ENCODE data around the gene DNAAF9. TPM values are rescaled to one million over a fixed set of nuclear protein-coding genes. Genes with fewer than 3 reads are reported as not detected.
A peak's percentile ranks its signal among the peaks of the same experiment; 100 is the strongest.

Gene DNAAF9
- 1 to 10 TPM; 2.4 to 3.9 TPM for total RNA-seq

DNA sequence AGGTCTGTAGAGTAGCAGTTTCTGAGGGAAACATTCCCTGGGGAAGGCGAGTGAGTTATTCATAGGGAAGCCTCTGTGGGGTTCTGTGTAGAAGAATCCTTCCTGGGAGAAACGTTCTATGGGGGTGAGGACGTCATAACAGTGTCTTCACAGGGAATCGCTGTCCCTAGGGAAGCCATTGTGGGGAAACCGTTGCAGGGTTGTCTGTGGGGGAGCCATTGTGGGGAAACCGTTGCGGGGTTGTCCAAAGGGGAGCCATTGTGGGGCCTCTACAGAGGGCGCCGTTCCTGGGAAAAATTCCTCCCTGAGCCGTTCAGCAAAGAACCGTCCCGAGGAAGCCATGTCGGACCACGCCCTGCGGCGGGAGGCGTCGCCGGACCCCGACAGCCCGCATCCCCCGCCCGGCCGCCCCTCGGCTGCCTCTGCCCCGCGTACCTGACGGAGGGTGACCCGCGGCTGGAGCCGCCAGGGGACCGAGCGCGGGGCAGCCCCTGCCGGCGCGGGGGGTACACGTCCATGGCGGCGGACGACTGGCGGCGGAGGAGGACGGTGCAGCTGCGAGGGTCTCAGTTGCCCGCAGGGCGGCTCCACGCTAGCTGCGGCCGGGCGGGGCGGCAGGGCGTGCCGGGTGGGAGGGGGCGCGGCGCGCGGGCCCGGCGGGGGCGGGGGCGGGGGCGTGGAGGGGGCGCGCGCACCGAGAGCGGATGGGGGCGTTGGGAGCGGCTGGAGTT, at the start of gene DNAAF9:
Gene DNAAF9, minus strand, starts transcription at position 630 of the 731 bp plus-strand sequence. Its CDS starts 112 bp downstream, at position 518.
- peak within 1 kb of the TSS; percentile 86 to 93 for H3K27ac Mint-ChIP-seq

GRCh38 chr20:3456648-3457047, 49.2 kb upstream of the DNAAF9 start:
- H3K4me1 Mint-ChIP-seq (ENCODE audit: low read depth in 2 of 2): no peaks in the 10 kb centered on the region
- no peak for DNase-seq (ENCODE audit: low spot score)
- no peak for ATAC-seq
- no peak overlapping the region for H3K27ac Mint-ChIP-seq
- no peaks in the 10 kb centered on the region for H3K9me3 Mint-ChIP-seq
- peaks cover 14 to 24% of the 10 kb centered on the region in 2 donors for H3K27me3 Mint-ChIP-seq
- H3K4me3 Mint-ChIP-seq: no peak overlapping the region
- H3K36me3 Mint-ChIP-seq: no peaks in the 10 kb centered on the region

More for the DNA sequence above, at the start of gene DNAAF9:
- DNase-seq (ENCODE audit: low spot score) (peak; percentile 62), ATAC-seq (peak; percentile 70 to 80)
- Mint-ChIP-seq H3K9me3 (no peaks in the 10 kb centered on the region), H3K4me1 (ENCODE audit: low read depth in 2 of 2) (peaks cover 21 to 41% of the 10 kb centered on the region in 2 donors), H3K27me3 (peaks cover 0 to 1% of the 10 kb centered on the region in 2 donors), H3K36me3 (no peaks in the 10 kb centered on the region), H3K4me3 (peak within 1 kb of the TSS; percentile 95)

DNA sequence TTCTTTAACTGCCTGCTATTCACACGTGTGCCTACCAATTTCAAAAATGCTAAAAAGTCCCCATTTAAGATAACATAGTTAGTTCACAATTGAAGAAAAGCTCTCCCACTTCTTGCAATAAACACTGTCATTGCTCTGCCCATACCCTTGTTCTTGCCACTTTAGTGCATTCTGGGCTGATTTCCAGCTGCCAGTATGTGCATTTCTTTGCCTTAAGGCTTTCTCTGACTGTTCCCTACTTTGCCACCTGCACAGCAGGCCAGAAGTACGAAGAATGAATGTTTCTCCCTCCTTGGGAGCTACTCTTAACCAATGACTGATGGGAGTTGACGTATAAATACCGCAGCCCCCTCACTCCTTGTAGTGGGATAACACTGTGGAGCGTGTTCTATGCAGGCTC, 47.4 kb upstream of the DNAAF9 start:
- no peak for ATAC-seq
- Mint-ChIP-seq H3K27ac (no peak overlapping the region), H3K36me3 (no peaks in the 10 kb centered on the region)

DNA sequence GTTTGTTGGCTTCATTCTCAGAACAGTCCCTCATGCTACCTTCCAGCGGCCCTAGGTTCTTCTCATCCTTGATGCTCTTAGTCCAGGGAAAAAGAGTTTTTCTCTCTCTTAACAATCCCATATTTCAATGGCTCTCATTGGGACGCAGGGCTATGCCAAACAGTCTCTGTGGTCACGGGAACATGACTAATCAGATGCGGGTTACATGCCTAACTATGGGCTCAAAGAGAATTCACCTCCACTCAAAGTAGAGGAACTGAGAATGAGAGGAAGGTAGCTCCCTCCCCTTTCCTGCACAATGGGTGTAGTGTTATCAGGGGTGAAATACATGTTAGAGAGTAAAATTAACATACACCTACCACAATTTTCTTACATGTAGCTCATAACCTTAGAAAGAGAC, 45.2 kb upstream of the DNAAF9 start:
- ATAC-seq: no peak
- peaks cover 10 to 17% of the 10 kb centered on the region in 2 donors for H3K27me3 Mint-ChIP-seq

More for the DNA sequence above, 47.4 kb upstream of the DNAAF9 start:
- Mint-ChIP-seq H3K4me1 (ENCODE audit: low read depth in 2 of 2) (no peaks in the 10 kb centered on the region), H3K4me3 (no peak overlapping the region), H3K27me3 (peaks cover 14 to 22% of the 10 kb centered on the region in 2 donors), H3K9me3 (no peaks in the 10 kb centered on the region)
- DNase-seq (ENCODE audit: low spot score): no peak

GRCh38 chr20:3452136-3452535, 44.7 kb upstream of the DNAAF9 start:
- Mint-ChIP-seq H3K4me1 (ENCODE audit: low read depth in 2 of 2) (no peaks in the 10 kb centered on the region), H3K9me3 (no peaks in the 10 kb centered on the region), H3K36me3 (no peaks in the 10 kb centered on the region), H3K4me3 (no peak overlapping the region), H3K27ac (no peak overlapping the region), H3K27me3 (peaks cover 7 to 13% of the 10 kb centered on the region in 2 donors)
- DNase-seq (ENCODE audit: low spot score) (no peak), ATAC-seq (no peak)

More for the DNA sequence above, 45.2 kb upstream of the DNAAF9 start:
- no peak for DNase-seq (ENCODE audit: low spot score)
- H3K4me1 Mint-ChIP-seq (ENCODE audit: low read depth in 2 of 2): no peaks in the 10 kb centered on the region
- H3K9me3 Mint-ChIP-seq: no peaks in the 10 kb centered on the region
- H3K4me3 Mint-ChIP-seq: no peak overlapping the region
- no peak overlapping the region for H3K27ac Mint-ChIP-seq
- no peaks in the 10 kb centered on the region for H3K36me3 Mint-ChIP-seq

DNA sequence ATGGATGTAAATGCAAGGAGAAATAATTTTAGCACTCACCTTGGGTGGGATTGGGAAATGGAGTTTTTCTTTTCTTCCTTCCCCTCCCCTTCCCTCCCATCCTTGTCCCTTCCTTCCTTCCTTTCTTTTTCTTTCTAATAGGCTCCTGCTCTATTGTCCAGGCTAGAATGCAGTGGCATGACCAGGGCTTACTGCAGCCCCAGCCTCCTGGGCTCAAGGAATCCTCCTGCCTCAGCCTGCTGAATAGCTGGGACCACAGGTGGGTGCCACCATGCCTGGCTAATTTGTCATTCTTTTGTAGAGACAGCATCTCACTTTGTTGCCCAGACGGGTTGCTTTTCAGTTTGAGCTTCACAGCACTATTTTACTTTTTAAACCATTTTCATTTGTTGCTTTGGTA, 41.9 kb upstream of the DNAAF9 start:
- Mint-ChIP-seq H3K36me3 (no peaks in the 10 kb centered on the region), H3K27me3 (peaks cover 2 to 7% of the 10 kb centered on the region in 2 donors), H3K9me3 (no peaks in the 10 kb centered on the region), H3K27ac (no peak overlapping the region), H3K4me1 (ENCODE audit: low read depth in 2 of 2) (no peaks in the 10 kb centered on the region), H3K4me3 (no peak overlapping the region)
- DNase-seq (ENCODE audit: low spot score) (no peak), ATAC-seq (no peak)

- peaks cover 2 to 7% of the 10 kb centered on the region in 2 donors for H3K27me3 Mint-ChIP-seq
- H3K4me3 Mint-ChIP-seq: no peak overlapping the region
- H3K4me1 Mint-ChIP-seq (ENCODE audit: low read depth in 2 of 2): no peaks in the 10 kb centered on the region
- H3K27ac Mint-ChIP-seq: no peak overlapping the region
- DNase-seq (ENCODE audit: low spot score): no peak
- no peak for ATAC-seq
- H3K36me3 Mint-ChIP-seq: no peaks in the 10 kb centered on the region
- no peaks in the 10 kb centered on the region for H3K9me3 Mint-ChIP-seq
These were observed 39.9 kb upstream of the DNAAF9 start for GRCh38 chr20:3447321-3447720.

GRCh38 chr20:3446779-3447178, 39.3 kb upstream of the DNAAF9 start:
- DNase-seq (ENCODE audit: low spot score) (no peak), ATAC-seq (no peak)
- Mint-ChIP-seq H3K27ac (no peak overlapping the region), H3K36me3 (no peaks in the 10 kb centered on the region), H3K4me3 (no peak overlapping the region), H3K9me3 (no peaks in the 10 kb centered on the region), H3K4me1 (ENCODE audit: low read depth in 2 of 2) (no peaks in the 10 kb centered on the region), H3K27me3 (peaks cover 2 to 7% of the 10 kb centered on the region in 2 donors)

DNA sequence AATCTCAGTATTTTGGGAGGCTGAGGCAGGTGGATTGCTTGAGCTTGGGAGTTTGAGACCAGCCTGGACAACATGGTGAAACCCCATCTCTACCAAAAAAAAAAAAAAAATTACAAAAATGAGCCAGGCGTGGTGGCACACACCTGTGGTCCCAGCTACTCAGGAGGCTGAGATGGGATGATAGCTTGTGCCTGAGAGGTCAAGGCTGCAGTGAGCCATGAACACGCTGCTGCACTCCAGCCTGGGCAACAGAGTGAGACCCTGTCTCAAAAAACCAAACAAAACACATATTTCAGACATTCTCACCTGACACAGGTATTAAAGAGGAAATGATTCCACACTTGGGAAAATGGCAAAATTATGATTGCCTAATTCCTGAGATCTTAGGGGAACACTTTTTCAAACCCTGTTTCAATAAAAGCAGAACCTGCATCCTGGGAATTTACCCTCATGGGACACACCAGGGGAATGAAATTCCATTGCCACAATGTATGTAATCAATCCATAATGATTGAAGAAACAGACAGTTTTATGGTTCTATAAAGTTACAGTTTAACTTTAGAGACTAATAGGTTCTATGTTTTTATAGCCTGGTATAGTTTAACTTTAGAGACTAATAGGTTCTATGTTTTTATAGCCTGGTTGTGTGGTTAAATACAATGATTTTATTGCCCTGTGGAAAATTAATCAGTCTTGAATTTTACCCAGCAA, 29.6 kb upstream of the DNAAF9 start:
- no peaks in the 10 kb centered on the region for H3K36me3 Mint-ChIP-seq
- no peak for ATAC-seq
- no peaks in the 10 kb centered on the region for H3K9me3 Mint-ChIP-seq
- H3K4me3 Mint-ChIP-seq: no peak overlapping the region
- no peak overlapping the region for H3K27ac Mint-ChIP-seq
- H3K27me3 Mint-ChIP-seq: peaks cover 2 to 5% of the 10 kb centered on the region in 2 donors
- no peak for DNase-seq (ENCODE audit: low spot score)
- H3K4me1 Mint-ChIP-seq (ENCODE audit: low read depth in 2 of 2): no peaks in the 10 kb centered on the region

DNA sequence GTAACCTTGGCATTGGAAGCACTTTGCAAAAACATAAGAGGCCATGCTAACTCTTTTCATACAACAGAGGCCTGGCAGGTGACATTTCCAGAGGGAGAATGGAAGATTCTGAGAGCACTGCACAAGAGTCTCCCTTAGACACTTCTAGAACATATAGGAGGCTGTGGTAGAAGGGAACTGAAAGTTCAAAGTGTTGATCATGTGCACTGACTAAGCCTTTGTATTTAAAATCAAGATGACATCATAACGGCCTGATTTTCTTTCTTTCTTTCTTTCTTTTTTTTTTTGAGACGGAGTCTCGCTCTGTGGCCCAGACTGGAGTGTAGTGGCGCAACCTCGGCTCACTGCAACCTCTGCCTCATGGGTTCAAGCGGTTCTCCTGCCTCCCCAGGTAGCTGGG, 26.8 kb upstream of the DNAAF9 start:
- ATAC-seq (no peak), DNase-seq (ENCODE audit: low spot score) (no peak)
- H3K27ac Mint-ChIP-seq: no peak overlapping the region

DNA sequence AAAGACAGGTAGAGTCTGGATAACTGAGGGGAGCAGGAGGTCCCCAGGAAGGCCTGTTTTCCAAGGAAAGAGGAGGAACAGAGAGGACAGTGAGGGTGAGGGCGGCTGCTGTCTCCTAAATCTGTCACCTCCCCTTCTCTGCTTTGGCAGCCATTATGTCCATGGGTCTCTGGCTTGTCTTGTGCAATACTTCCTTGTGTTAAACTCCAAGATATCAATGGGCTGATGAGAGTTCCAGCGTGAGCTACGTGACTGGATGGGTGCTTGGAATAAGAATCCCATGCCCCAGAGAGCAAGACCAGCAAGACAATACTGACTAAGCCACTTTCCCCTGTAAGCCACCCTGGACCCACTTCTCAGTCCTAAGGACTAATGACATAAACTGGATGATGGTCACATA, 26.3 kb upstream of the DNAAF9 start:
- no peaks in the 10 kb centered on the region for H3K9me3 Mint-ChIP-seq
- H3K4me1 Mint-ChIP-seq (ENCODE audit: low read depth in 2 of 2): peaks cover 0 to 3% of the 10 kb centered on the region in 2 donors
- H3K36me3 Mint-ChIP-seq: no peaks in the 10 kb centered on the region
- no peak overlapping the region for H3K27ac Mint-ChIP-seq
- H3K4me3 Mint-ChIP-seq: no peak overlapping the region
- no peak for ATAC-seq
- DNase-seq (ENCODE audit: low spot score): no peak
- H3K27me3 Mint-ChIP-seq: peaks cover 5 to 7% of the 10 kb centered on the region in 2 donors

More for the DNA sequence above, 26.8 kb upstream of the DNAAF9 start:
- H3K4me1 Mint-ChIP-seq (ENCODE audit: low read depth in 2 of 2): peaks cover 0 to 3% of the 10 kb centered on the region in 2 donors
- no peaks in the 10 kb centered on the region for H3K36me3 Mint-ChIP-seq
- no peaks in the 10 kb centered on the region for H3K9me3 Mint-ChIP-seq
- no peak overlapping the region for H3K4me3 Mint-ChIP-seq
- peaks cover 9 to 10% of the 10 kb centered on the region in 2 donors for H3K27me3 Mint-ChIP-seq

- peaks cover 5 to 7% of the 10 kb centered on the region in 2 donors for H3K27me3 Mint-ChIP-seq
- H3K4me3 Mint-ChIP-seq: no peak overlapping the region
- peaks cover 0 to 3% of the 10 kb centered on the region in 2 donors for H3K4me1 Mint-ChIP-seq (ENCODE audit: low read depth in 2 of 2)
- DNase-seq (ENCODE audit: low spot score) (no peak), ATAC-seq (no peak)
- no peaks in the 10 kb centered on the region for H3K36me3 Mint-ChIP-seq
- no peaks in the 10 kb centered on the region for H3K9me3 Mint-ChIP-seq
- H3K27ac Mint-ChIP-seq: no peak overlapping the region
These were observed 25.4 kb upstream of the DNAAF9 start for GRCh38 chr20:3432844-3433243.

DNA sequence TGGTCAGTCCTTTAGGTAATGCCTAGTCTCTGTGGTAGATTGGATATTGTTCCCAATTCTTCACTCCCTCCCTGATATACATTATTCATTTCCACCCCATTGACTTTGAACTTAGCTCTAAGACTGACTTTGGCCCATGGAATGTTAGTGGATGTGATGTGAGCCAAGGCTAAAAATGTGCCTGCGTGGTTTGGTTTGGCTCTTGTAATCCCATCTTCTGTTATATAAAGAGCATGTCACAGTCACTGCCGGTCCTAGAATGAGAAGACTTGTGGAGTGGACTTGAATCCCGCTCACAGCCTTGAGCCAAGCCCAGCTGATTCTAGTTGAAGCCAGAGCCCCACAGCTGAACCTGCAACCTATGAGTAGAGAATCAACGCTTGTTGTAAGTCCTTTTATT, 23.6 kb upstream of the DNAAF9 start:
- H3K36me3 Mint-ChIP-seq: no peaks in the 10 kb centered on the region

More for the DNA sequence above, 23.6 kb upstream of the DNAAF9 start:
- no peaks in the 10 kb centered on the region for H3K9me3 Mint-ChIP-seq
- peaks cover 0 to 3% of the 10 kb centered on the region in 2 donors for H3K4me1 Mint-ChIP-seq (ENCODE audit: low read depth in 2 of 2)
- DNase-seq (ENCODE audit: low spot score): no peak
- ATAC-seq: no peak
- H3K4me3 Mint-ChIP-seq: no peak overlapping the region
- peaks cover 5 to 7% of the 10 kb centered on the region in 2 donors for H3K27me3 Mint-ChIP-seq
- no peak overlapping the region for H3K27ac Mint-ChIP-seq
